WTC11 (cell line): ENCODE data around the gene AADACL3. TPM values are rescaled to one million over a fixed set of nuclear protein-coding genes. Genes with fewer than 3 reads are reported as not detected.

Experiments
- ATAC-seq: fragments of 200-7000 bp; cut with Tn5 transposase; 2 replicates; pipeline ENCODE4 v1.10.0; 2021; ENCODE audit warnings: mild to moderate bottlenecking, moderate library complexity
- CTCF ChIA-PET: fragments of 300-600 bp; sonication (Branson Sonifier 250); formaldehyde crosslinking; loops from one replicate; lab custom pipeline; 2021; ENCODE audit warnings: antibody characterized with exemption; lab: Charles Lee
- POLR2A ChIA-PET: fragments of 350-600 bp; sonication (Branson Sonifier 250); formaldehyde crosslinking; loops from one replicate; lab custom pipeline; 2021; ENCODE audit warnings: antibody characterized with exemption; lab: Charles Lee
- DNase-seq: peaks from one replicate; pipeline ENCODE4 v3.0.0; 2021; ENCODE audit warnings: low spot score
- H3K27ac Mint-ChIP-seq: 2 replicates; pipeline ENCODE4 v1.8.0; 2021; ENCODE audit warnings: mixed read lengths
- H3K27me3 Mint-ChIP-seq: 2 replicates; pipeline ENCODE4 v1.8.0; 2021; ENCODE audit warnings: low read depth, mild to moderate bottlenecking, moderate library complexity, mixed read lengths
- H3K36me3 Mint-ChIP-seq: 2 replicates; pipeline ENCODE4 v1.8.0; 2021; ENCODE audit warnings: mixed read lengths
- H3K4me1 Mint-ChIP-seq: 2 replicates; pipeline ENCODE4 v1.8.0; 2022; ENCODE audit warnings: mixed read lengths
- H3K4me3 Mint-ChIP-seq: 2 replicates; pipeline ENCODE4 v1.8.0; 2021; ENCODE audit warnings: mild to moderate bottlenecking, moderate library complexity, mixed read lengths
- H3K9me3 Mint-ChIP-seq: 2 replicates; pipeline ENCODE4 v1.8.0; 2021; ENCODE audit warnings: mixed read lengths
- ATF6 ChIP-seq: sonication (generic); formaldehyde crosslinking; IDR thresholded peaks from 2 replicates; pipeline ENCODE4 v1.8.1; 2023; ENCODE audit warnings: mild to moderate bottlenecking, missing genetic modification reagents
- CDX4 ChIP-seq: fragments of 250-450 bp; sonication (Bioruptor Pico); IDR thresholded peaks from 2 replicates; pipeline ENCODE4 v1.9.0; 2021; ENCODE audit warnings: moderate library complexity, mild to moderate bottlenecking, inconsistent platforms, borderline replicate concordance
- CREM ChIP-seq: sonication (generic); formaldehyde crosslinking; IDR thresholded peaks from 2 replicates; pipeline ENCODE4 v1.8.1; 2022; ENCODE audit warnings: mild to moderate bottlenecking, missing genetic modification reagents, moderate library complexity
- E2F1 ChIP-seq: sonication (generic); formaldehyde crosslinking; IDR thresholded peaks from 2 replicates; pipeline ENCODE4 v1.8.0; 2022; ENCODE audit warnings: mild to moderate bottlenecking, missing genetic modification reagents
- E2F4 ChIP-seq: sonication (generic); formaldehyde crosslinking; IDR thresholded peaks from 2 replicates; pipeline ENCODE4 v1.8.1; 2022; ENCODE audit warnings: low read depth, mild to moderate bottlenecking, moderate library complexity, missing genetic modification reagents, borderline replicate concordance
- E2F5 ChIP-seq: sonication (generic); formaldehyde crosslinking; IDR thresholded peaks from 2 replicates; pipeline ENCODE4 v1.8.1; 2022; ENCODE audit warnings: mild to moderate bottlenecking, moderate library complexity, missing genetic modification reagents
- FOXJ3 ChIP-seq: sonication (generic); formaldehyde crosslinking; IDR thresholded peaks from 2 replicates; pipeline ENCODE4 v1.9.0; 2021; ENCODE audit warnings: missing genetic modification reagents, mild to moderate bottlenecking, borderline replicate concordance
- FOXP4 ChIP-seq: sonication (generic); formaldehyde crosslinking; IDR thresholded peaks from 2 replicates; pipeline ENCODE4 v1.8.0; 2022; ENCODE audit warnings: mild to moderate bottlenecking, missing genetic modification reagents
- GABPB1 ChIP-seq: sonication (generic); formaldehyde crosslinking; IDR thresholded peaks from 2 replicates; pipeline ENCODE4 v1.8.1; 2023; ENCODE audit warnings: mild to moderate bottlenecking, missing genetic modification reagents
- NFYB ChIP-seq: sonication (generic); formaldehyde crosslinking; conservative IDR thresholded peaks from 2 replicates; pipeline ENCODE4 v1.8.0; 2022; ENCODE audit warnings: low read depth, missing genetic modification reagents
- PREB ChIP-seq: sonication (generic); formaldehyde crosslinking; IDR thresholded peaks from 2 replicates; pipeline ENCODE4 v1.8.1; 2022; ENCODE audit warnings: mild to moderate bottlenecking, missing genetic modification reagents, moderate library complexity, borderline replicate concordance
- SMAD4 ChIP-seq: sonication (generic); formaldehyde crosslinking; IDR thresholded peaks from 2 replicates; pipeline ENCODE4 v1.8.0; 2022; ENCODE audit warnings: mild to moderate bottlenecking, missing genetic modification reagents
- TCF7 ChIP-seq: sonication (generic); formaldehyde crosslinking; IDR thresholded peaks from 2 replicates; pipeline ENCODE4 v1.8.0; 2022; ENCODE audit warnings: mild to moderate bottlenecking, low read depth, missing genetic modification reagents, moderate library complexity
- TEAD1 ChIP-seq: sonication (generic); formaldehyde crosslinking; IDR thresholded peaks from 2 replicates; pipeline ENCODE4 v1.8.0; 2022; ENCODE audit warnings: mild to moderate bottlenecking, missing genetic modification reagents
- TP53 ChIP-seq: sonication (generic); formaldehyde crosslinking; IDR thresholded peaks from 2 replicates; pipeline ENCODE4 v1.8.1; 2023; ENCODE audit warnings: mild to moderate bottlenecking, missing genetic modification reagents
- ZNF121 ChIP-seq: sonication (generic); formaldehyde crosslinking; IDR thresholded peaks from 2 replicates; pipeline ENCODE4 v1.8.0; 2023; ENCODE audit warnings: missing genetic modification reagents
- ZNF219 ChIP-seq: sonication (generic); formaldehyde crosslinking; IDR thresholded peaks from 2 replicates; pipeline ENCODE4 v1.8.0; 2023; ENCODE audit warnings: missing genetic modification reagents, mild to moderate bottlenecking, borderline replicate concordance
- ZNF232 ChIP-seq: sonication (generic); formaldehyde crosslinking; IDR thresholded peaks from 2 replicates; pipeline ENCODE4 v1.8.0; 2022; ENCODE audit warnings: mild to moderate bottlenecking, missing genetic modification reagents
- ZNF425 ChIP-seq: fragments of 250-450 bp; sonication (Bioruptor Pico); conservative IDR thresholded peaks from 2 replicates; pipeline ENCODE4 v1.9.0; 2021; ENCODE audit warnings: mild to moderate bottlenecking
- total RNA-seq: library from RNA; stranded (reverse); gene quantifications from 3 replicates; pipeline ENCODE4 v1.2.3, GENCODE V29; 2021

AADACL3 gene
- total RNA-seq, 1 experiment from 2014 or later = 0.77 TPM

GRCh38 chr1:12708396-12709090 is 7.4 kb upstream of the AADACL3 start:
- H3K36me3 Mint-ChIP-seq = peaks cover 19% of the 10 kb centered on the region
- ATAC-seq = no peak
- no peak for DNase-seq
- H3K27ac Mint-ChIP-seq = no peak overlapping the region
- H3K4me3 Mint-ChIP-seq = no peak overlapping the region
- peaks cover 21% of the 10 kb centered on the region for H3K9me3 Mint-ChIP-seq
- no peak for TF ChIP-seq PREB (CRISPR knock-in tag)
- TF ChIP-seq, all 79 proteins: peak for 0
- peaks cover 7% of the 10 kb centered on the region for H3K27me3 Mint-ChIP-seq
- CTCF ChIA-PET = no interaction called here
- peaks cover 30% of the 10 kb centered on the region for H3K4me1 Mint-ChIP-seq
- POLR2A ChIA-PET = no interaction called here

- no peak overlapping the region for H3K27ac Mint-ChIP-seq
Measured at GRCh38 chr1:12709091-12709491, 6.8 kb upstream of the AADACL3 start.

More at GRCh38 chr1:12709091-12709491, 6.8 kb upstream of the AADACL3 start:
- DNase-seq (no peak), ATAC-seq (no peak)
- ChIA-PET CTCF (no interaction called here), POLR2A (no interaction called here)
- Mint-ChIP-seq H3K27me3 (peaks cover 4% of the 10 kb centered on the region), H3K4me1 (peaks cover 36% of the 10 kb centered on the region), H3K36me3 (peaks cover 14% of the 10 kb centered on the region), H3K4me3 (no peak overlapping the region), H3K9me3 (peaks cover 16% of the 10 kb centered on the region)
- TF ChIP-seq TEAD1 (CRISPR knock-in tag) (no peak), E2F1 (CRISPR knock-in tag) (no peak), TCF7 (CRISPR knock-in tag) (no peak), NFYB (no peak), ZNF232 (CRISPR knock-in tag) (no peak), GABPB1 (CRISPR knock-in tag) (no peak), FOXP4 (CRISPR knock-in tag) (no peak), ATF6 (CRISPR knock-in tag) (no peak), SMAD4 (CRISPR knock-in tag) (no peak), CDX4 (no peak), ZNF121 (CRISPR knock-in tag) (no peak), E2F4 (CRISPR knock-in tag) (no peak), ZNF425 (CRISPR knock-in tag) (no peak), FOXJ3 (CRISPR knock-in tag) (no peak), CREM (CRISPR knock-in tag) (no peak), ZNF219 (CRISPR knock-in tag) (no peak), E2F5 (CRISPR knock-in tag) (no peak), TP53 (CRISPR knock-in tag) (no peak)
